ENCODE measurements around the gene EIF2S3. TPM values are rescaled to one million over a fixed set of nuclear protein-coding genes. Genes with fewer than 3 reads are reported as not detected.

The EIF2S3 gene
- polyA plus RNA-seq, 1 of the 3 experiments (the other 2 are of a cell fraction) = 68.4 TPM

DNA sequence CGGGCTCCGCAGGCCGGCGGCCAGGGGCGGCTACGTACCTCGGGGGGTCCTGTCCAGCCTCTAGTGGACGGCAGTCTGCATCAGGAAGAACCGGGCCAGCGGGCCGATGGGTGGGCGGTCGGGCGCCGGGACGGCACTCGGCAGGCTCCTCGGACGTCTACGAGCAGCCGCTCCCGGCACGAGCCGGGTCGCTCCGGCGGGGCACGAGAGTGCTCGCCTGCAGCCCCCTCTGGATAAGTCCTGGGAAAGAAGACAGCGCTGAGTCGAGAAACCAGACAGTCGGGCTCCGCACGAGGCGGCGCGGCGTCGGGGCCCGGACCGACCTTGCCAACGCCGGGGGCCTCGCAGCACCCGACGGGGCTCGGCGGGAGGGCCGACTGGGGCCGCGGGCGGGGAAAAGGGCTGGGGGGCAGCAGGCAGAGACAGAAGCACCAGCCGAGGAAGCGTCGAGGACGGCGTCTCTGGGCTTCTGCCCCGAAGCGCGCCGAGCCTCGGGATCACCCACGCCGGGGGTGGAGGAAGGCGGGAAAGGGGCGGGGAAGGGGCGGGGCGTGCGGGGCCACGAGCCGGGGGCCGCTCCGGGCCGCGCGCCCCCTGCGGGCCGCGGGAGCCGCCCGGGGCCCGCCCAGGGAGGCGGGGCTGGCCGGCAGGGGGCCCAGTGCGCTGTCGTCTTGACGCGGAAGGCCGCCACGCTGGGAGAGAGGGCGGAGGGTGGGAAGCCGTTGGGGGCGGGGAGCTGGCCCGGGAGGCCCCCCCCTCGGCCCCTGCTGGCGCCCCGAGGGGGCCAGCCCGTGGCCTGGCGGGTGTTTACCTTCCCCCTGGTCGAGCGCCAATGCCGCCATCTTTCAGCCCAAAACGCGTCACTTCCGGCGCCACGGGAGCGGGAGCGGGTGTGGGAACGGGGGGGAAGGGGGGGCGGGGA, 29.7 kb upstream of the EIF2S3 start (continued):
- TF ChIP-seq, protein P1, sequence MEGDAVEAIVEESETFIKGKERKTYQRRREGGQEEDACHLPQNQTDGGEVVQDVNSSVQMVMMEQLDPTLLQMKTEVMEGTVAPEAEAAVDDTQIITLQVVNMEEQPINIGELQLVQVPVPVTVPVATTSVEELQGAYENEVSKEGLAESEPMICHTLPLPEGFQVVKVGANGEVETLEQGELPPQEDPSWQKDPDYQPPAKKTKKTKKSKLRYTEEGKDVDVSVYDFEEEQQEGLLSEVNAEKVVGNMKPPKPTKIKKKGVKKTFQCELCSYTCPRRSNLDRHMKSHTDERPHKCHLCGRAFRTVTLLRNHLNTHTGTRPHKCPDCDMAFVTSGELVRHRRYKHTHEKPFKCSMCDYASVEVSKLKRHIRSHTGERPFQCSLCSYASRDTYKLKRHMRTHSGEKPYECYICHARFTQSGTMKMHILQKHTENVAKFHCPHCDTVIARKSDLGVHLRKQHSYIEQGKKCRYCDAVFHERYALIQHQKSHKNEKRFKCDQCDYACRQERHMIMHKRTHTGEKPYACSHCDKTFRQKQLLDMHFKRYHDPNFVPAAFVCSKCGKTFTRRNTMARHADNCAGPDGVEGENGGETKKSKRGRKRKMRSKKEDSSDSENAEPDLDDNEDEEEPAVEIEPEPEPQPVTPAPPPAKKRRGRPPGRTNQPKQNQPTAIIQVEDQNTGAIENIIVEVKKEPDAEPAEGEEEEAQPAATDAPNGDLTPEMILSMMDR (IDR thresholded peaks at IDR 0.05) = no peak
- TF ChIP-seq, protein P2, sequence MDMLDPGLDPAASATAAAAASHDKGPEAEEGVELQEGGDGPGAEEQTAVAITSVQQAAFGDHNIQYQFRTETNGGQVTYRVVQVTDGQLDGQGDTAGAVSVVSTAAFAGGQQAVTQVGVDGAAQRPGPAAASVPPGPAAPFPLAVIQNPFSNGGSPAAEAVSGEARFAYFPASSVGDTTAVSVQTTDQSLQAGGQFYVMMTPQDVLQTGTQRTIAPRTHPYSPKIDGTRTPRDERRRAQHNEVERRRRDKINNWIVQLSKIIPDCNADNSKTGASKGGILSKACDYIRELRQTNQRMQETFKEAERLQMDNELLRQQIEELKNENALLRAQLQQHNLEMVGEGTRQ (IDR thresholded peaks at IDR 0.05; ENCODE audit: borderline replicate concordance, low read depth, low read length) = no peak
- TF ChIP-seq NFIC (IDR thresholded peaks at IDR 0.05; ENCODE audit: borderline replicate concordance) (0 out of 2 replicates have a peak, but pooled peaks have one; percentile 15), SMC3 (IDR thresholded peaks at IDR 0.05; ENCODE audit: low read depth, low read length) (no peak)
- TF ChIP-seq, protein P3, sequence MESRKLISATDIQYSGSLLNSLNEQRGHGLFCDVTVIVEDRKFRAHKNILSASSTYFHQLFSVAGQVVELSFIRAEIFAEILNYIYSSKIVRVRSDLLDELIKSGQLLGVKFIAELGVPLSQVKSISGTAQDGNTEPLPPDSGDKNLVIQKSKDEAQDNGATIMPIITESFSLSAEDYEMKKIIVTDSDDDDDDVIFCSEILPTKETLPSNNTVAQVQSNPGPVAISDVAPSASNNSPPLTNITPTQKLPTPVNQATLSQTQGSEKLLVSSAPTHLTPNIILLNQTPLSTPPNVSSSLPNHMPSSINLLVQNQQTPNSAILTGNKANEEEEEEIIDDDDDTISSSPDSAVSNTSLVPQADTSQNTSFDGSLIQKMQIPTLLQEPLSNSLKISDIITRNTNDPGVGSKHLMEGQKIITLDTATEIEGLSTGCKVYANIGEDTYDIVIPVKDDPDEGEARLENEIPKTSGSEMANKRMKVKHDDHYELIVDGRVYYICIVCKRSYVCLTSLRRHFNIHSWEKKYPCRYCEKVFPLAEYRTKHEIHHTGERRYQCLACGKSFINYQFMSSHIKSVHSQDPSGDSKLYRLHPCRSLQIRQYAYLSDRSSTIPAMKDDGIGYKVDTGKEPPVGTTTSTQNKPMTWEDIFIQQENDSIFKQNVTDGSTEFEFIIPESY (IDR thresholded peaks at IDR 0.05; ENCODE audit: borderline replicate concordance, low read depth) = no peak

DNA sequence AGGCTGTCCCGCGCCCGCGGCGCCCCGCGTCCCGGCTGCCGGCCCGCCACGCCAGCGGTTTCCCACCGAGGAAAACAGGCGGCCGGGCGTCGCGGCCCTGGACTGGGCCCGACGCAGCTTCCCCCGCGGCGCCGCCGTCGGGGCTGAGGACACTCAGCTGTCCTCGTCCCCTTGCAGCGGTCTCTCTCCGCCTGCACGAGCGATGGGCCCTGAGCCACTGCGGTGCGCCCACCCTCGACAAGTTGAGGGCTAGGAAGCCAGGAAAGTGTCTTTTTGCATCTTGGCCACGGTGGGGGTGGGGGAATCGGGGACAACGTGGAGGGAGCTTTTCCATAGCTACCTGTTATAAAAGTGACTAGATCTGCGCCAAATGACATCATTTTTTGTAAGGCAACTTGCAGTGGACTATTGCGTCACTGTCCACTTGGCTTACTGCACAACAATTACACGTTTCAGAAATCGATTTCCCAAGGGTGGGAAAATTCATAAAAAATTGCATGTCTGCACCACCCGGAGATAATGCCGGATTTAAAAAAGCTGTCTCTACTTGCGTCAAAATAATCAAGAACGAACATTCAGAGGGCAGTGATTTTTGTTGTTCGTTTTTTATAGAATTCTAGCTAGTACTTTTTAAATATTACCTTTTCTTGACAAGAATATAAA, 28.9 kb upstream of the EIF2S3 start:
- Histone ChIP-seq H3K9ac (peak overlapping the region; percentile 93), H2AFZ (ENCODE audit: low read depth) (peak overlapping the region; percentile 7; the same call in 1 of the 2 replicates), H3K27me3 (ENCODE audit: insufficient read depth) (no peaks in the 10 kb centered on the region), H3K79me2 (ENCODE audit: insufficient read depth) (peaks cover 40% of the 10 kb centered on the region), H3K9me2 (no peaks in the 10 kb centered on the region), H3K4me3 (ENCODE audit: low read depth in 2 of 2, low read length in 1 of 2) (peak overlapping the region; percentile 58 to 67), H3K4me2 (peak overlapping the region; percentile 73), H3K9me3 (no peaks in the 10 kb centered on the region), H3F3A (replicated peaks; ENCODE audit: insufficient read depth) (peaks cover 10% of the 10 kb centered on the region), H4K20me1 (ENCODE audit: insufficient read depth) (no peaks in the 10 kb centered on the region), H3K36me3 (replicated peaks in 1 of 2; ENCODE audit: control insufficient read depth in 1 of 2, insufficient read depth in 2 of 2, low read length in 1 of 2) (no peaks in the 10 kb centered on the region), H3K27ac (ENCODE audit: low read depth in 2 of 2, low read length in 1 of 2) (peak overlapping the region; percentile 91 to 94), H3K4me1 (ENCODE audit: control insufficient read depth in 1 of 2, insufficient read depth in 2 of 2, low read depth in 1 of 2, low read length in 1 of 2) (no peaks in the 10 kb centered on the region)
- WGBS (ENCODE audit: low lambda C conversion rate) = 20% methylated on average over 12 of the region's 46 CpGs
- POLR2A ChIA-PET = interaction anchor here (1.1 to 2.3 kb wide), 4 partner anchors 24 to 283 kb away, joined by 3 to 25 read pairs (median 6); partner anchors contain the start of genes ACOT9 and EIF2S3
- DNase-seq = no peak
- CTCF ChIA-PET = interaction anchor here (0.6 to 3.7 kb wide), 3 partner anchors 15 to 40 kb away, joined by 3 to 18 read pairs (median 5); partner anchors contain the start of gene EIF2S3
- no peak for TF ChIP-seq NFIC (IDR thresholded peaks at IDR 0.05; ENCODE audit: borderline replicate concordance)
- no peak for TF ChIP-seq CHD2 (IDR thresholded peaks at IDR 0.05; ENCODE audit: low read length, partially characterized antibody)
- TF ChIP-seq FOSL2 (IDR thresholded peaks at IDR 0.05; ENCODE audit: borderline replicate concordance, low read depth) = no peak
- TF ChIP-seq SMC3 (IDR thresholded peaks at IDR 0.05; ENCODE audit: low read depth, low read length) = no peak
- TF ChIP-seq, protein P4, sequence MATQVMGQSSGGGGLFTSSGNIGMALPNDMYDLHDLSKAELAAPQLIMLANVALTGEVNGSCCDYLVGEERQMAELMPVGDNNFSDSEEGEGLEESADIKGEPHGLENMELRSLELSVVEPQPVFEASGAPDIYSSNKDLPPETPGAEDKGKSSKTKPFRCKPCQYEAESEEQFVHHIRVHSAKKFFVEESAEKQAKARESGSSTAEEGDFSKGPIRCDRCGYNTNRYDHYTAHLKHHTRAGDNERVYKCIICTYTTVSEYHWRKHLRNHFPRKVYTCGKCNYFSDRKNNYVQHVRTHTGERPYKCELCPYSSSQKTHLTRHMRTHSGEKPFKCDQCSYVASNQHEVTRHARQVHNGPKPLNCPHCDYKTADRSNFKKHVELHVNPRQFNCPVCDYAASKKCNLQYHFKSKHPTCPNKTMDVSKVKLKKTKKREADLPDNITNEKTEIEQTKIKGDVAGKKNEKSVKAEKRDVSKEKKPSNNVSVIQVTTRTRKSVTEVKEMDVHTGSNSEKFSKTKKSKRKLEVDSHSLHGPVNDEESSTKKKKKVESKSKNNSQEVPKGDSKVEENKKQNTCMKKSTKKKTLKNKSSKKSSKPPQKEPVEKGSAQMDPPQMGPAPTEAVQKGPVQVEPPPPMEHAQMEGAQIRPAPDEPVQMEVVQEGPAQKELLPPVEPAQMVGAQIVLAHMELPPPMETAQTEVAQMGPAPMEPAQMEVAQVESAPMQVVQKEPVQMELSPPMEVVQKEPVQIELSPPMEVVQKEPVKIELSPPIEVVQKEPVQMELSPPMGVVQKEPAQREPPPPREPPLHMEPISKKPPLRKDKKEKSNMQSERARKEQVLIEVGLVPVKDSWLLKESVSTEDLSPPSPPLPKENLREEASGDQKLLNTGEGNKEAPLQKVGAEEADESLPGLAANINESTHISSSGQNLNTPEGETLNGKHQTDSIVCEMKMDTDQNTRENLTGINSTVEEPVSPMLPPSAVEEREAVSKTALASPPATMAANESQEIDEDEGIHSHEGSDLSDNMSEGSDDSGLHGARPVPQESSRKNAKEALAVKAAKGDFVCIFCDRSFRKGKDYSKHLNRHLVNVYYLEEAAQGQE (IDR thresholded peaks at IDR 0.05; ENCODE audit: low read depth, low read length) = no peak
- no peak for TF ChIP-seq TAF1 (IDR thresholded peaks at IDR 0.05; ENCODE audit: borderline replicate concordance, low read depth, low read length)
- TF ChIP-seq, protein P5, sequence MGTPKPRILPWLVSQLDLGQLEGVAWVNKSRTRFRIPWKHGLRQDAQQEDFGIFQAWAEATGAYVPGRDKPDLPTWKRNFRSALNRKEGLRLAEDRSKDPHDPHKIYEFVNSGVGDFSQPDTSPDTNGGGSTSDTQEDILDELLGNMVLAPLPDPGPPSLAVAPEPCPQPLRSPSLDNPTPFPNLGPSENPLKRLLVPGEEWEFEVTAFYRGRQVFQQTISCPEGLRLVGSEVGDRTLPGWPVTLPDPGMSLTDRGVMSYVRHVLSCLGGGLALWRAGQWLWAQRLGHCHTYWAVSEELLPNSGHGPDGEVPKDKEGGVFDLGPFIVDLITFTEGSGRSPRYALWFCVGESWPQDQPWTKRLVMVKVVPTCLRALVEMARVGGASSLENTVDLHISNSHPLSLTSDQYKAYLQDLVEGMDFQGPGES (IDR thresholded peaks at IDR 0.05; ENCODE audit: low read depth, low read length) = no peak
- no peak for TF ChIP-seq MEF2A (IDR thresholded peaks at IDR 0.05; ENCODE audit: borderline replicate concordance, low read depth)
- no peak for TF ChIP-seq RFX5 (IDR thresholded peaks at IDR 0.05; ENCODE audit: low read length)
- no peak for TF ChIP-seq GATA2 (CRISPR knock-in tag; IDR thresholded peaks at IDR 0.05)
- TF ChIP-seq, protein P6, sequence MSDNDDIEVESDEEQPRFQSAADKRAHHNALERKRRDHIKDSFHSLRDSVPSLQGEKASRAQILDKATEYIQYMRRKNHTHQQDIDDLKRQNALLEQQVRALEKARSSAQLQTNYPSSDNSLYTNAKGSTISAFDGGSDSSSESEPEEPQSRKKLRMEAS (IDR thresholded peaks at IDR 0.05; ENCODE audit: low read depth) = no peak
- TF ChIP-seq MXI1 (IDR thresholded peaks at IDR 0.05; ENCODE audit: low read depth, low read length) = no peak; the same call in 1 of the 2 replicates
- no peak for TF ChIP-seq TEAD4 (IDR thresholded peaks at IDR 0.05; ENCODE audit: borderline replicate concordance, insufficient read depth)
- no peak for TF ChIP-seq JUND (IDR thresholded peaks at IDR 0.05)
